GM19025 (cell line): ENCODE data around the gene ADSS2.
"Not testable (repeated sequence)": the region's sequence is repeated elsewhere in the genome, so short reads cannot be mapped to it uniquely, and the experiment has no call there.

Source experiments
- ATAC-seq: cut with Tn5 transposase; IDR thresholded peaks from one replicate; pipeline ENCODE4 v1.9.1; 2021; ENCODE audit warnings: mild to moderate bottlenecking, low read depth, moderate library complexity; ENCODE audit not compliant: unreplicated experiment

The ADSS2 gene

GRCh38 chr1:244451539-244451950, at the start of gene ADSS2:
Gene ADSS2, minus strand, starts transcription at chr1:244451909. Its CDS starts 92 bp downstream, at chr1:244451817.
- no peak for ATAC-seq

DNA sequence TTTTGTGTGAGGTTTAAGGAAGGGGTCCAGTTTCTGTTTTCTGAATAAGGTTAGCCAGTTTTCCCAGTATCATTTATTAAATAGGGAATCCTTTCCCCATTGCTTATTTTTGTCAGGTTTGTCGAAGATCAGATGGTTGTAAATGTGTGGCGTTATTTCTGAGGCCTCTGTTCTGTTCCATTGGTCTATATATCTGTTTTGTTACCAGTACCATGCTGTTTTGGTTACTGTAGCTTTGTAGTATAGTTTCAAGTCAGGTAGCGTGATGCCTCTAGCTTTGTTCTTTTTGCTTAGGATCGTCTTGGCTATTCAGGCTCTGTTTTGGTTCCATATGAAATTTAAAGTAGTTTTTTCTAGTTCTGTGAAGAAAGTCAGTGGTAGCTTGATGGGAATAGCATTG, 48.8 kb upstream of the ADSS2 start:
- ATAC-seq = not testable (repeated sequence)

DNA sequence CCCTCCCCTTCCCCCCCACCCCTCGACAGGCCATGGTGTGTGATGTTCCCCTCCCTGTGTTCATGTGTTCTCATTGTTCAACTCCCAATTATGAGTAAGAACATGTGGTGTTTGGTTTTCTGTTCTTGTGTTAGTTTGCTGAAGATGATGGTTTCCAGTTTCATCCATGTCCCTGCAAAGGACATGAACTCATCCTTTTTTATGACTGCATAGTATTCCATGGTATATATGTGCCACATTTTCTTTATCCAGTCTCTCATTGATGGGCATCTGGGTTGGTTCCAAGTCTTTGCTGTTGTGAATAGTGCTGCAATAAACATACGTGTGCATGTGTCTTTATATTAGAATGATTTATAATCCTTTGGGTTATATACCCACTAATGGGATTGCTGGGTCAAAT, 47.8 kb upstream of the ADSS2 start:
- not testable (repeated sequence) for ATAC-seq

- ATAC-seq = no peak
Observed at GRCh38 chr1:244497805-244498204, 46.1 kb upstream of the ADSS2 start.

- ATAC-seq = no peak
Observed at GRCh38 chr1:244496186-244496585, 44.5 kb upstream of the ADSS2 start.

GRCh38 chr1:244494653-244495052, 42.9 kb upstream of the ADSS2 start:
- no peak for ATAC-seq

DNA sequence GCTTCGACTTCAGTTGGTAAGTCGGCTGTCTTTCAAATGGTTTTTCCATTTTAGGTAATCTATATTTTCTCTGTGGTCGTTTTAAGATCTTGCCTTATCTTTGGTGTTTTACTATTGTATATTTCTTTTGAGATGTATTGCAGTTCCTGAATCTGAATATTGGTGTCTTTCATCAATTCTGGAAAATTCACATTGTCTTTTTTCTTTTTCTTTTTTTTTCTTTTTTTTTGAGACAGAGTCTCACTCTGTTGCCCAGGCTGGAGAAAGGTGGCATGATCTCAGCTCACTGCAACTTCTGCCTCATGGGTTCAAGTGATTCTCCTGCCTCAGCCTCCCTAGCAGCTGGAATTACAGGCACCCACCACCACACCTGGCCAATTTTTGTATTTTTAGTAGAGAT, 33.3 kb upstream of the ADSS2 start:
- not testable (repeated sequence) for ATAC-seq

- ATAC-seq = no peak
Observed at GRCh38 chr1:244473059-244473605, 21.4 kb upstream of the ADSS2 start.

- no peak for ATAC-seq
Observed at GRCh38 chr1:244466724-244467123, 15.0 kb upstream of the ADSS2 start.

- peak; percentile 99 for ATAC-seq
Observed at GRCh38 chr1:244461245-244462071, 9.7 kb upstream of the ADSS2 start, which contains the start of gene CATSPERE. Gene CATSPERE, plus strand, starts transcription at chr1:244461273. Its CDS starts 157 bp downstream, at chr1:244461430.

DNA sequence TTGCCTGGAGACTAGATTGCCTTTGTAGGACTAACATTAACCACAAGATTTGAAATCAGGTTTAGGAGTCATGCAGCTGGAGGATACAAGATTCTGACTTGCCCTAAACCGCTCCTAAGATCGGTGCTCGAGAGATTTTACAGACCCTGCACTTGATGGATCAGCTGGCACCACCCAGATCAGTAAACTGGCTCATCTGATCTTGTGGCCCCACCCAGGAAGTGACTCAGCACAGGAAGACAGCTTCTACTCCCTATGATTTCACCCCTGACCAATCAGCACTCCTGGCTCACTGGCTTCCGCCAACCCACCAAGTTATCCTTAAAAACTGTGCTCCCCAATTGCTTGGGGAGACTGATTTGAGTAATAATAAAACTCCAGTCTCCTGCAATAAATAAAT, 8.5 kb upstream of the ADSS2 start:
- no peak for ATAC-seq

- no peak for ATAC-seq
Observed at GRCh38 chr1:244458781-244459180, 7.1 kb upstream of the ADSS2 start.

DNA sequence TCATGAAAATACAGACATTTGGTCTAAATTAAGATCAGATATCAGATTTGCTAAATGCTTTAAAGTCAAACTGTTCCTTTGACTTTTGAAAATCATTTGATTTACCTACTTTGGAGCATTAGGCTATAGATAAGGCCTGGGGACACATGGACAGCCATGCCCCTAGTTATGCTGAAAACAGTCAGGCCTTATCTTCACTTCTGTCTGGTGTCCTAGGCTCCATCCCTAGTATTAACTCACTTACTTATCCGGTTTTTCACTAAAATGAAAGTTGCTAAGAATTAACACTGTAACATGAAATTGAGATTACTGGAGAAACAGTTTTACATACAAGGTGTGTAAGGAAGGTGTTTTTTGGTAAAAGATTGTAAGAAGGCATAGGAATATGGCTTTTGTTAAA, 4.9 kb upstream of the ADSS2 start:
- no peak for ATAC-seq

DNA sequence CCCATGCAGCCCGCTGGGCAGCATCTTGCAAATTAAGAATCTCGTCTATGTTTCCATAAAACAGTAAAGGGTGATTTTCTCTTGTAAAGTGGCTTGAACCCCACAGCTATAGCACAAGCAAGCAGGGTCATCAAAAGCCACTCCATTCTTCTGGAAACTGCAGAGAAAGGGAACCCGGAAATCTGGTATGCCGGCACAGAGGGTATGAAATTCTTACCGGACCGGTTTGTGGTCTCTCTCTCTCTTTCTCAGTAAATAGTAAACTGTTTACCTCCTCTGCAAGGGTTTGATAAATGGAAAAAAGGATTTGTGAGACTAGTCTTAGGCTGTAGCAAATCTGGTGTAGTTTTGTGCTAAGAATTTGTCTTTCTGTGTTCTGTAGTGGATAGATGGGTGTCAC, 2.7 kb upstream of the ADSS2 start:
- ATAC-seq = no peak

DNA sequence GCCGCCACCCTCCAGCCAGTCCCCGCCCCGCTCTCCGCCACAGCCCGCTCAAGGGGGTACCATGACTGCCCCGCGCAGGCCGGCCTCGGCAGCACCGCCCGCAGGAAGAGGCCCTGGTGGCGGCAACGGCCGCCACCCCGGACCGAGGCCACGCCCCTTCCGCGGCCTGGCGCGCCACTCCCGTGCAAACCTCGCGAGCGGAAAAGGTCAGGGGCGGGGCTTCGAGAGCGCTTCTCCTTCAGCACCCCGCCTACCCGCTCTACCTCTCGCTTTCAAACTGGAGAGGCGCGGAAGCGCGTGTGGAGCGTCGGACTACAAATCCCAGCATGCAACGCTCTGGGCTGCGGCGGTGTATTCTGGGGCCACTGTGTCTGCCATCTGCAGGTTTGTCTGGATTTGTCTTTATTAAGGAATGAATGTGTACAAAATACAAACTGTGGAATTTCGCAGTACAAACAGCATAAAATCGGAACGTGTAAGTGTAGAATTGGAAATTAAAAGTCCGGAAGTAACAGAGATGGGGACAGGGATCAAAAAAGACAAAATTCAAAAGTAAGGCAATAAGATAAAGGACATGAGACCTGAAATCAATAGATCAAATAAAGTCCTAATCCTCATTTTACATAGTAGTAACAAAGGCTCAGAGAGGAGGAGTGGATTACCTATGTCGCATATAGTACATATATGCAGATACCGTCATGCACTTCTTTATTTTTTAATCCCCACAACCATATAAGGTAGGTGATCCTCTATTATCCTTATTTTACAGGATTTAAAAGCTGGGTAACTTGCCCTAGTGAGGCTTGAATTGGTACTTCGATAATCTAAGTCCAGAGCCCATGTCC, 464 bp upstream of the ADSS2 start:
- peak; percentile 96 for ATAC-seq

GRCh38 chr1:244450597-244451538, 841 bp downstream of the ADSS2 start:
- no peak for ATAC-seq

DNA sequence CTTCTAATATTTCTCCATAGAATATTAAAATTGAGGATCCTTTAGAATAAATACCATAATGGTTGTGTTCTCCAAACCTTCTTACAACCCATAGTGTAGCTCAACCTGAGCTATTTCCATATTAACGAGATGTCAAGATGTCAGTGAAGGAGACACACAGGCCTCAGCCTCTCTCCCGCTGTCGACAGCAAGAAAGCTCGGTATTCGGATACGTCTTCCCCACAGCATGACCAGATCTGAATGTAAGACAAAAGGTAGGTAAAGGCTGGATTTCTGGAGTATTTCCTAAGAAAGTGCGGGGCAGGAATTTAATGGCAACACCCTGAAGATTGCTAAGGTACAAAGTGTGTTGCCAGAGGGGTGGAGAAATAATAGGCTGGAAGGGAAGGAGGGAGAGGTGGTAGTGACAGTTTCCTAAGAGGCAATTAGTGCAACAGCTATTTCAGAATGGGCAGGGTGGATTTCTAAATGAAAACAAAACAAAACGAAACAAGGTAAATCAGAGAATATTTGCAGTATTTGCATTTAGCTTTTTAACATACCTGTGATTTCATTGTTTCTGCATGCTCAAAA, 1.7 kb downstream of the ADSS2 start:
- no peak for ATAC-seq

DNA sequence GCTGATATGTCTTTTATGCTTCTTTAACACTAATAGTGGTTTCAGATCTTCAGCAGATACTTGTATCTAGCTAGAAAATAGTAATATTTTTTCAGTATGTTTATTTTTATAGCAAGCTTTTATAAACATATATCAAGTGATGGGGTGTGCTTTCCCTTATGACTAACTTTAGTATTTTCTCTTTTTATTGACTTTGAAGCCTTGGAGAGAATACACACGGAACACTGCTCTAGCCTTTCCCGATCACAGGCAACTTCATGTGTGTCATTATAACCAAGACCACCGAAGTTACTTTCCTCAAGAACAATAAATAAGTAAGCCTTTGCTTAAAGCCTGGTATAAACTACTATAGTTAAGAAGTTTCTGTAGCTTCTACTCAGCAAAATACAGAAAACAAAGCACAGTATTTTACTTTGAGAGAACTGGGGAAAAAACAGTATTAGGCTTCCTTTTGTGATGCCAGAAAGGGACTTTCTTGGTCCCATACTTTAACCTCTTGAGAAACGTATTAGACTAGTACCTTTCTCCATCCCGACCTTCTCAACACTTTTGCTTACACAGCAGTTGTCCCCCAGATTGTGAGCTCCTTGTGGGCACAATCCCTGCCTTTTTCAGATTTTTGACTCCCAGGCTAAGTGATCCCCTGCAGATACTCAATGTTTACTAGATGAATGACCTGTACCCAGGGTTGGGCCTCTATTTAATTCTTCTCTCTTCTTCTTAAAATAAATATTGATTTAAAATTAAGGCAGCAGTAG, 3.3 kb downstream of the ADSS2 start:
- ATAC-seq = no peak

GRCh38 chr1:244447552-244447951, 4.2 kb downstream of the ADSS2 start:
- no peak for ATAC-seq
